Limb (tissue), 2 donors: ENCODE data around the gene IGFBP7.

Experiments
- DNase-seq, 2 donors: peaks; one replicate each; pipeline ENCODE4 v3.0.0-alpha.2; 2016; ENCODE audit errors: extremely low spot score in 2 of 2

Gene IGFBP7

GRCh38 chr4:57098415-57098814, 11.8 kb downstream of the IGFBP7 start:
- DNase-seq = no peak

- no peak for DNase-seq
Observed at GRCh38 chr4:57097711-57098110, 12.5 kb downstream of the IGFBP7 start.

GRCh38 chr4:57095956-57096355, 14.2 kb downstream of the IGFBP7 start:
- DNase-seq = no peak

- no peak for DNase-seq
Observed at GRCh38 chr4:57095245-57095644, 14.9 kb downstream of the IGFBP7 start.

GRCh38 chr4:57094832-57095223, 15.4 kb downstream of the IGFBP7 start:
- no peak for DNase-seq

GRCh38 chr4:57093845-57094831, 16.0 kb downstream of the IGFBP7 start:
- no peak for DNase-seq

GRCh38 chr4:57091657-57092162, 18.5 kb downstream of the IGFBP7 start:
- no peak for DNase-seq

- no peak for DNase-seq
Observed at GRCh38 chr4:57090079-57090478, 20.1 kb downstream of the IGFBP7 start.

GRCh38 chr4:57089549-57089948, 20.6 kb downstream of the IGFBP7 start:
- no peak for DNase-seq

GRCh38 chr4:57086031-57086723, 24.0 kb downstream of the IGFBP7 start:
- DNase-seq = no peak

- DNase-seq = no peak
Observed at GRCh38 chr4:57085278-57085677, 24.9 kb downstream of the IGFBP7 start.

GRCh38 chr4:57084360-57084759, 25.8 kb downstream of the IGFBP7 start:
- DNase-seq = no peak

GRCh38 chr4:57083090-57083489, 27.1 kb downstream of the IGFBP7 start:
- no peak for DNase-seq

- no peak for DNase-seq
Observed at GRCh38 chr4:57081651-57082621, 28.2 kb downstream of the IGFBP7 start.

GRCh38 chr4:57080781-57081650, 29.2 kb downstream of the IGFBP7 start:
- DNase-seq = no peak

- no peak for DNase-seq
Observed at GRCh38 chr4:57078685-57079521, 31.3 kb downstream of the IGFBP7 start.

- DNase-seq = no peak
Observed at GRCh38 chr4:57077550-57078343, 32.4 kb downstream of the IGFBP7 start.

GRCh38 chr4:57076646-57077045, 33.5 kb downstream of the IGFBP7 start:
- DNase-seq = no peak
